Myocyte (in vitro differentiated cells): ENCODE measurements around the gene CPEB3. TPM values are rescaled to one million over a fixed set of nuclear protein-coding genes. Genes with fewer than 3 reads are reported as not detected.
A peak's percentile ranks its signal among the peaks of the same experiment; 100 is the strongest.
"Not testable (repeated sequence)": the region's sequence is repeated elsewhere in the genome, so short reads cannot be mapped to it uniquely, and the experiment has no call there.

Source experiments
- DNase-seq: peaks from one replicate; pipeline ENCODE4 v3.0.0-alpha.2; 2012; ENCODE audit warnings: low read depth
- total RNA-seq: library from RNA; depleted of rRNA; stranded (reverse); fragments of >200 nt; gene quantifications from 2 replicates; pipeline ENCODE4 v1.2.3, GENCODE V29; 2014

CPEB3 gene
- total RNA-seq, 1 donor from 2014 or later, result 3.9 TPM

GRCh38 chr10:92045641-92046106 is 245.2 kb downstream of the CPEB3 start:
- DNase-seq, result no peak

GRCh38 chr10:92042541-92042940 is 248.3 kb downstream of the CPEB3 start:
- no peak for DNase-seq

GRCh38 chr10:92038949-92039348 is 251.9 kb downstream of the CPEB3 start:
- peak; percentile 21 for DNase-seq

- DNase-seq, result not testable (repeated sequence)
These were observed 257.8 kb downstream of the CPEB3 start for GRCh38 chr10:92033070-92033469.

GRCh38 chr10:92031580-92031979 is 259.3 kb downstream of the CPEB3 start:
- no peak for DNase-seq

GRCh38 chr10:92027141-92027540 is 263.7 kb downstream of the CPEB3 start:
- no peak for DNase-seq

GRCh38 chr10:92025340-92025739 is 265.5 kb downstream of the CPEB3 start:
- peak; percentile 14 for DNase-seq

GRCh38 chr10:92024700-92025099 is 266.2 kb downstream of the CPEB3 start:
- DNase-seq, result peak; percentile 59

- no peak for DNase-seq
These were observed 276.3 kb downstream of the CPEB3 start for GRCh38 chr10:92014620-92015019.

- peak; percentile 5 for DNase-seq
These were observed 279.2 kb downstream of the CPEB3 start for GRCh38 chr10:92011560-92012214.

- peak; percentile 5 for DNase-seq
These were observed 280.7 kb downstream of the CPEB3 start for GRCh38 chr10:92010047-92010735.

GRCh38 chr10:92009445-92009844 is 281.4 kb downstream of the CPEB3 start:
- no peak for DNase-seq

- DNase-seq, result no peak
These were observed 284.9 kb downstream of the CPEB3 start for GRCh38 chr10:92005978-92006377.

GRCh38 chr10:92003258-92003657 is 287.6 kb downstream of the CPEB3 start:
- DNase-seq, result no peak

GRCh38 chr10:92001995-92002394 is 288.9 kb downstream of the CPEB3 start:
- no peak for DNase-seq

GRCh38 chr10:92001581-92001980 is 289.3 kb downstream of the CPEB3 start:
- DNase-seq, result no peak

Other genes with a start within 250 kb of the CPEB3 start
- gene MARCHF5, start 89 bp upstream of the CPEB3 start, total RNA-seq, result 13.0 and 13.3 TPM in 2 replicates